Measurements from ENCODE around the gene PHAF1. TPM values are rescaled to one million over a fixed set of nuclear protein-coding genes. Genes with fewer than 3 reads are reported as not detected.

The PHAF1 gene
- total RNA-seq, 4 donors from 2014 or later: 14.2 to 22.5 (median 19.3) TPM

- no peaks in the 10 kb centered on the region for H3K9me3 ChIP-seq
- peak overlapping the region; percentile 58 to 94 (median 60) for H3K4me3 ChIP-seq
- intact Hi-C loops (cut with DNase I): no loop called here
- DNase-seq: peak; percentile 50
- WGBS, 2 donors: 3 to 28% methylated on average over 6 to 11 of the region's 43 CpGs
- peaks cover 19 to 52% (median 34%) of the 10 kb centered on the region in 3 donors for H3K4me1 ChIP-seq
- H3K27ac ChIP-seq: peak overlapping the region; percentile 93 to 99 (median 98)
- H3K27me3 ChIP-seq: no peaks in the 10 kb centered on the region
- H3K36me3 ChIP-seq: no peaks in the 10 kb centered on the region
- TF ChIP-seq POLR2A (IDR thresholded peaks at IDR 0.05): no peak
- TF ChIP-seq CTCF (IDR thresholded peaks at IDR 0.05): peak; percentile 70 to 83 (median 80)
Measured at GRCh38 chr16:67184995-67185650, 75.4 kb downstream of the PHAF1 start.

GRCh38 chr16:67185651-67186134 lies 76.0 kb downstream of the PHAF1 start:
- DNase-seq: no peak
- H3K36me3 ChIP-seq: no peaks in the 10 kb centered on the region
- WGBS, 2 donors: 15 to 17% methylated on average over 5 to 6 of the region's 12 CpGs
- peak overlapping the region in 3 of 4 donors; percentile 60 to 94 (median 61) for H3K4me3 ChIP-seq
- intact Hi-C loops (cut with DNase I): no loop called here
- TF ChIP-seq CTCF (IDR thresholded peaks at IDR 0.05) (no peak), POLR2A (IDR thresholded peaks at IDR 0.05) (no peak)
- peak overlapping the region in 2 of 4 donors; percentile 19 to 21 for H3K27ac ChIP-seq
- H3K27me3 ChIP-seq: no peaks in the 10 kb centered on the region
- H3K4me1 ChIP-seq: peaks cover 19 to 48% (median 34%) of the 10 kb centered on the region in 3 donors
- H3K9me3 ChIP-seq: no peaks in the 10 kb centered on the region

GRCh38 chr16:67186550-67186950 lies 76.8 kb downstream of the PHAF1 start:
- no peaks in the 10 kb centered on the region for H3K27me3 ChIP-seq
- no peak overlapping the region for H3K27ac ChIP-seq
- no peak for DNase-seq
- intact Hi-C loops (cut with DNase I): no loop called here
- H3K4me1 ChIP-seq: peaks cover 19 to 45% (median 30%) of the 10 kb centered on the region in 3 donors
- H3K4me3 ChIP-seq: no peak overlapping the region
- no peak for TF ChIP-seq POLR2A (IDR thresholded peaks at IDR 0.05)
- TF ChIP-seq CTCF (IDR thresholded peaks at IDR 0.05): no peak
- H3K36me3 ChIP-seq: no peaks in the 10 kb centered on the region
- H3K9me3 ChIP-seq: no peaks in the 10 kb centered on the region
- 53 to 64% methylated on average over 3 to 4 of the region's 5 CpGs for WGBS, 2 donors

GRCh38 chr16:67187175-67187890 lies 77.6 kb downstream of the PHAF1 start:
- Histone ChIP-seq H3K4me1 (peaks cover 19 to 43% (median 24%) of the 10 kb centered on the region in 3 donors), H3K27me3 (no peaks in the 10 kb centered on the region), H3K36me3 (no peaks in the 10 kb centered on the region), H3K27ac (no peak overlapping the region), H3K4me3 (no peak overlapping the region), H3K9me3 (no peaks in the 10 kb centered on the region)
- no peak for DNase-seq
- 50% methylated on average over 2 of the region's 26 CpGs; no CpG with 5 or more reads in 1 of the 2 donors for WGBS, 2 donors
- TF ChIP-seq CTCF (IDR thresholded peaks at IDR 0.05) (no peak), POLR2A (IDR thresholded peaks at IDR 0.05) (no peak)
- intact Hi-C loops (cut with DNase I): no loop called here

- peaks cover 25 to 43% (median 28%) of the 10 kb centered on the region in 3 donors for H3K4me1 ChIP-seq
- WGBS, 2 donors: 83 to 89% methylated on average over 2 to 4 of the region's 4 CpGs
- no peaks in the 10 kb centered on the region for H3K27me3 ChIP-seq
- DNase-seq: no peak
- no peak overlapping the region for H3K4me3 ChIP-seq
- H3K27ac ChIP-seq: no peak overlapping the region
- H3K36me3 ChIP-seq: peaks cover 0 to 4% (median 0%) of the 10 kb centered on the region in 3 donors
- H3K9me3 ChIP-seq: no peaks in the 10 kb centered on the region
- no peak for TF ChIP-seq CTCF (IDR thresholded peaks at IDR 0.05)
- no peak for TF ChIP-seq POLR2A (IDR thresholded peaks at IDR 0.05)
- intact Hi-C loops (cut with DNase I): no loop called here
Measured at GRCh38 chr16:67188323-67188722, 78.6 kb downstream of the PHAF1 start.

All from esophagus squamous epithelium (tissue), 5 donors.